Measurements from ENCODE around the gene LMF1. TPM values are rescaled to one million over a fixed set of nuclear protein-coding genes. Genes with fewer than 3 reads are reported as not detected.

The LMF1 gene
- total and polyA plus RNA-seq, 9 of the 15 experiments (the other 6 are each of a cell fraction or from before 2014, with no cell fraction given) = 0.11 to 1.6 (median 0.55) TPM; not detected in 1

DNA sequence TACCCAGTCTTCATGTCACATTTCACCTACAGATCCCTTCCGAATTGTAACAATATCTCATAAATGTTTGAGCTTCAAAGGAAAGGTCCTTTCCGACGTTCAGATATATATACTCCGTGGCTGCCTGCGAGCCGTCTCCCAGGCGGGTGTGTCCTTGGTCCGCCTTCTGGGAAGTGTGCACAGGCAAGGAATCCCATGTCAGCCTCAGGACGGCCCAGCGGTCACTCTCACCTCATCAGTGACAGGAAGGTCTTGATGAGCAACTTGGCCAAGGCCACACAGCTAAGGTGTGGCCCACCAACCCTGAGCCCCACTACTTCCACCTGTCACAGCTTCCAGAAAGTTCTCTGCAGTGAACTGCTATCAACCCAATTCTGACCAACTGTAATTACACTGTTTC is 4.3 kb downstream of the LMF1 start (continued):
- TF ChIP-seq, protein P1, sequence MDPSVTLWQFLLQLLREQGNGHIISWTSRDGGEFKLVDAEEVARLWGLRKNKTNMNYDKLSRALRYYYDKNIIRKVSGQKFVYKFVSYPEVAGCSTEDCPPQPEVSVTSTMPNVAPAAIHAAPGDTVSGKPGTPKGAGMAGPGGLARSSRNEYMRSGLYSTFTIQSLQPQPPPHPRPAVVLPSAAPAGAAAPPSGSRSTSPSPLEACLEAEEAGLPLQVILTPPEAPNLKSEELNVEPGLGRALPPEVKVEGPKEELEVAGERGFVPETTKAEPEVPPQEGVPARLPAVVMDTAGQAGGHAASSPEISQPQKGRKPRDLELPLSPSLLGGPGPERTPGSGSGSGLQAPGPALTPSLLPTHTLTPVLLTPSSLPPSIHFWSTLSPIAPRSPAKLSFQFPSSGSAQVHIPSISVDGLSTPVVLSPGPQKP (CRISPR knock-in tag; IDR thresholded peaks at IDR 0.05) = no peak

DNA sequence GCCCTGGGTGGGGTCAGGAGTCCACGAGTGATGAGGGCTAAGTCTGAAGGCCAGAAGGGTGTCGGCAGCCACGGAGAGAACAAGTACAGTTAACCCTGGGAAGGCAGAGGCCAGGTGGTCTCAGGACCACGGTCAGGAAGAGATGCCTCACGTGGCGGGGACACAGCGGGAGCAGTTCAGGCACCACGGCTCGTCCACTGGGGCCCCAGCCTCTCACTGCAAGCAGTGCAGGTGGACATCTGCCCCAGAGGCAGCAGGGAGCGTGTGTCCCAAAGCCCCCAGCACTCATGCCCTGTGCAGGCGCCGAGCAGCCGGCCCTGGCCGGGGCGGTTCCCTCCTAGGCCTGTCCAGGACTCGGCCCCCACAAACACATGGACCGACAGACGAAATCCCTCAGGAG is 4.7 kb downstream of the LMF1 start:
- no peaks in the 10 kb centered on the region for H3K9me3 ChIP-seq (replicated peaks; ENCODE audit: control insufficient read depth, insufficient read depth, low read depth, low read length)
- H3K27ac ChIP-seq (ENCODE audit: extremely low read depth, low read depth, low read length) = no peak overlapping the region
- no peak overlapping the region for H3K4me2 ChIP-seq (ENCODE audit: insufficient read depth, low read length)
- intact Hi-C loops (cut with micrococcal nuclease) = no loop called here
- H3K27me3 ChIP-seq (ENCODE audit: control insufficient read depth in 2 of 2, insufficient read depth in 2 of 2, low read length in 2 of 2) = peaks cover 0 to 6% of the 10 kb centered on the region in 2 experiments; a peak in 2 of 5 replicates
- no peaks in the 10 kb centered on the region; the same call in 2 of the 3 replicates for H3K36me3 ChIP-seq (ENCODE audit: control insufficient read depth, insufficient read depth, low read length)
- ATAC-seq = no peak
- BruUV-seq (replicated peaks) = no TSS peak
- peaks cover under 1% of the 10 kb centered on the region; the same call in 1 of the 2 replicates for H4K20me1 ChIP-seq (replicated peaks; ENCODE audit: control insufficient read depth, insufficient read depth, low read length)
- WGBS (ENCODE audit: insufficient coverage, low coverage, missing lambda C conversion rate) = 77% methylated on average over 15 of the region's 18 CpGs
- in situ Hi-C loops (cut with MboI) = no loop called here
- H3K4me3 ChIP-seq = no peak overlapping the region
- H3K79me2 ChIP-seq (ENCODE audit: control insufficient read depth, insufficient read depth, low read length) = 0 out of 3 replicates have a peak, but pooled peaks cover 8% of the 10 kb centered on the region
- FAIRE-seq = no peak
- TF ChIP-seq DDX20 (tag; IDR thresholded peaks at IDR 0.05; ENCODE audit: low read depth) (no peak), PHF20 (IDR thresholded peaks at IDR 0.05; ENCODE audit: partially characterized antibody) (no peak), POLR2G (IDR thresholded peaks at IDR 0.05; ENCODE audit: low read depth, low read length) (peak; percentile 58)
- ChIA-PET POLR2A (no interaction called here), CTCF (ENCODE audit: low intra/inter-chr PET ratio) (no interaction called here)
- no peak for DNase-seq (ENCODE audit: extremely low read depth in 1 of 4, low spot score in 3 of 4)
- no peak overlapping the region; a peak in 1 of 4 replicates for H3K9ac ChIP-seq (ENCODE audit: insufficient read depth in 1 of 2, low read depth in 2 of 2, low read length in 2 of 2)
- H2AFZ ChIP-seq (ENCODE audit: low read depth, low read length) = no peak overlapping the region
- peaks cover under 1 to 41% of the 10 kb centered on the region in 2 experiments; a peak in 3 of 5 replicates for H3K4me1 ChIP-seq (replicated peaks in 1 of 2; ENCODE audit: control insufficient read depth in 2 of 2, insufficient read depth in 2 of 2, low read length in 2 of 2)
- H3K9me1 ChIP-seq (ENCODE audit: control insufficient read depth, insufficient read depth, low read length) = no peaks in the 10 kb centered on the region

Data from K562 (cell line).